GM19099 (cell line): ENCODE measurements around the gene RANBP9.

Experiments
- POLR2A ChIP-seq: IDR thresholded peaks from 3 replicates; pipeline ENCODE4 v1.6.1; 2011; ENCODE audit warnings: low read depth; ENCODE audit not compliant: insufficient read length; ENCODE audit errors: extremely low read depth

Gene RANBP9

GRCh38 chr6:13722880-13723279 lies 11.2 kb upstream of the RANBP9 start:
- TF ChIP-seq POLR2A: no peak

- TF ChIP-seq POLR2A: no peak
These were observed 6.5 kb upstream of the RANBP9 start for GRCh38 chr6:13718123-13718458.

- no peak for TF ChIP-seq POLR2A
These were observed 5.3 kb upstream of the RANBP9 start for GRCh38 chr6:13716955-13717295.

DNA sequence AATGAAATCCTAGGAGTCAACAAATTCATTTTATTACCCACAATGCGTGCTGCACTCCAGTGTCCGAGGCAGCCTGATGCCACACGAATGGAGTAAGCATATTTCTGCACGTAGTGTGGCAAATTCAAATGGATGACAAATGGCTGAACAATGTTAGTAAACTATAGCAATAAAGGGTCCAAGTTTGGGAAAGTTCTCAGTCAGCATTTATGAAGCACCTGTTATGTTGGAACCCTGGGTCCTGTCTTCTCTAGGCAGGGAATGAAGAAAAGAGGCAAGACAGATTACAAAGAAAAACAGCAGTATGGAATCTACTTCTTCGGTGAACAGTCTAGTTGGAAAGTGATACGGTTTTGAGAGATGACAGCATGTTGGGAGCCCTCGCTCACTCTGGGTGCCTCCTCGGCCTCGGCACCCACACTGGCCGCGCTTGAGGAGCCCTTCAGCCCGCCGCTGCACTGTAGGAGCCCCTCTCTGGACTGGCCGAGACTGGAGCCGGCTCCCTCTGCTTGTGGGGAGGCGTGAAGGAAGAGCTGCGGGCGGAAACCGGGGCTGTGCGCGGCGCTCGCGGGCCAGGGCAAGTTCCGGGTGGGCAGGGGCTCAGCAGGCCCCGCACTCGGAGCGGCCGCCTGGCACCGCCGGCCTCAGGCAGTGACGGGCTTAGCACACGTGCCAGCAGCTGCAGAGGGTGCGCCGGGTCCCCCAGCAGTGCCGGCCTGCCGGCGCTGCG lies 4.8 kb upstream of the RANBP9 start:
- TF ChIP-seq POLR2A: no peak

DNA sequence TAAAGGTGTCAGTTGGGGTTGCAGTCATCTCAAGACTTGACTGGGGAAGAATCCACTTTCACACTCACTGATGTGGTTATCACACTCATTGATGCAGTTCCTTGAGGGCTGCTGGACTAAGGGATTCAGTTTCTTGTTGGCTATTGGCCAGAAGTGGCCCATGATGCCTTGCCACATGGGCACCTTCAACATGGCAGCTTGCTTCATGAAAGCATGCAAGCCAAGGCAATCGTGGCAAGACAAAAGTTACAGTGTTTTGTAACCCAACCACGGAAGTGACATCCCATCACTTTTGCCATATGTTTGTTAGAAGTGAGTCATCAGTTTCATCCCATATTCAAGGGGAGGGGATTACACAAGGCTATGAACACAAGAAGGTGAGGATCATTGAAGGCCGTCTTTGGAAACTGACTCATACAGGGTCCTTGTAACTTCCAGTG lies 3.8 kb upstream of the RANBP9 start:
- no peak for TF ChIP-seq POLR2A

DNA sequence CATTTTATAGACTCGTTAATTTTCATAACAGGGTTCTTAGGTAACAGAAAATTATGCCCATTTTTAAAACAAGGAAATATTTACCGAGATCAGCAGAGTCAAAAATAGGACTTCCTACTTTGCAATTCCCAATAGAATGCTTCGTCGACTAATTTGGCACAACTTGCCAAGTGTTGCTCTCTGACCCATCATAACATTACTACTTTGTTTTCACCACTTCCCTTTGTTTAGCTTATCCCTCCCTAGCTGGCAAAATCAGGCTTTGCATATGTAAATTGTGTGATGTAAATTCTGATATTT lies 914 bp upstream of the RANBP9 start:
- no peak for TF ChIP-seq POLR2A

DNA sequence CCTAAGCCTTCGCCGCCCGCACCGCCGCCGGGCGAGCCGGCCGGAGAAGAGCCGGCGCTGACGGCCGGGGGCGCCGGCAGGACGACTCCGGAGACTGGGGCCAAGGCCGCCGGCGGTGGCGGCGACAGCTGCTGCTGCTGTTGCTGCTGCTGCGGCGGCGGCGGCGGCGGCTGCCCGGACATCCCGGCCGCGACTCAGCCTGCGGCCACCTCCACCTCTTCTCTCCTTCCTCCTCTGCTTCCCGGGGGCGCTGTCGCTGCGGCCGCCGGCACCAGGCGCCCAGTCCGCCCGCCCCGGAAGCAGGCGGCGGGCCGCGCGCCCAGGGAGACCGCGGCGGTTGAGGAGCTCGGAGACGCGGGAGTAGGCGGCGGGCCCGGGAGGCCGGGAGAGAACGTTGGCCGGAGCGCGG lies 307 bp downstream of the RANBP9 start:
- no peak for TF ChIP-seq POLR2A

GRCh38 chr6:13710552-13711323 lies 897 bp downstream of the RANBP9 start:
- TF ChIP-seq POLR2A: no peak

- TF ChIP-seq POLR2A: no peak
These were observed 1.7 kb downstream of the RANBP9 start for GRCh38 chr6:13709689-13710551.

- TF ChIP-seq POLR2A: no peak
These were observed 2.9 kb downstream of the RANBP9 start for GRCh38 chr6:13708736-13709135.

GRCh38 chr6:13703496-13703895 lies 8.1 kb downstream of the RANBP9 start:
- no peak for TF ChIP-seq POLR2A

DNA sequence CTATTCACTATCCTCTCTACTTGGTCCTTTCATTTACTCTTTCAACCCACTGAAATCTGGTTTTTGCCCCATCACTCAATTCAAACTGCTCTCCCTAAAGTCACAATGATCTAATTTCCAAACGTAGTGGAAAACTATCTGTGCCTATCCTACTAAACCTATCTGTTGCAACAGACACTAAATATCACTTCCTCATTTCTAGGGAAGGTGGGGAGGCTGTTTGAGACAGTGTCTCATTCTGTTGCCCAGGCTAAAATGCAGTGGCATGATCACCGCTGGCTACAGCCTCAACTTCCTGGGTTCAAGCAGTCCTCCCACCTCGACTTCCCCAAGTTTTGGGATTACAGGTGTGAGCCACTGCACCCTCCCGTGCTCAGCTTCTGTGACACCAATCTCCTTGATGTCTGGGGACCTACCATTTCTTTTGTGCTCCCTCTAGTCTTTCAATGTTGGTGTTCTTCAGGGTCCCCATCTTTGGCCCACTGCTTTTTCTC lies 8.8 kb downstream of the RANBP9 start:
- TF ChIP-seq POLR2A: no peak

DNA sequence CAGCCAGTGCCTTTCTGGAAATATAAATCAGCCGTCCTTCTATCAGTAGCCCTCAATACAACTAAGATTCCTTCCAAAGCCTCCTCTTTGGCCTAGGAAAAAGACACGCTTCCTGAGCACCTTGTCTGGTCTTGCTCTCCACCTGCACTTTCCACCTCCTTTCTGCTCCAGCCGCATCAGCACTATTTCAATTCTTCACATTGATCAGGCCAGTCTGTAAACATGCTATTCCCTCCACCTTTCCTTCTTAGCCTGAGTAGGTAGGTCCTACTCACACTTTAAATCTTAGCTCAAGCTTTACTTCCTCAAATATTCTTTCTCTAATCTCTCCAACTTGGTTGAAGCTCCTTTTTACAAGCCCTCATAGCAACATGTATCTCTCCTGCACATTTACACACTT lies 11.4 kb downstream of the RANBP9 start:
- no peak for TF ChIP-seq POLR2A

GRCh38 chr6:13698715-13699114 lies 12.9 kb downstream of the RANBP9 start:
- TF ChIP-seq POLR2A: no peak

DNA sequence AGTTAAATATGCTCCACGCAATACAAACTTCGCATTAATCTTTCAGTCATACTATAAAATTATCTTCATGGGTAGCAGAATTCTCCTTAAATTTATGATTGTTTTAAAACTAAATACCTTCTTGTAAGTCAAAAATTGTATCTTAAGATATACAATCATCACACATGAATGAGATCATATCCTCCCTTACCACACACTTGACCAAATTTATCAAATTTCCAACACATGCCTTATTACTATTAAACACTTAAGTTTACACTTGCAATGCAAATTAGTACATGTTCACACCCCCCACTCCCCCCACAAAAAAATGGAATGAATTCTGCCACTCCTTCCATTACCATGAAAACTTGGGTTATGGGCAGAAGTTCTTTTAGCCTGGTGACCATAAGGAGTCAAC lies 13.8 kb downstream of the RANBP9 start:
- no peak for TF ChIP-seq POLR2A

DNA sequence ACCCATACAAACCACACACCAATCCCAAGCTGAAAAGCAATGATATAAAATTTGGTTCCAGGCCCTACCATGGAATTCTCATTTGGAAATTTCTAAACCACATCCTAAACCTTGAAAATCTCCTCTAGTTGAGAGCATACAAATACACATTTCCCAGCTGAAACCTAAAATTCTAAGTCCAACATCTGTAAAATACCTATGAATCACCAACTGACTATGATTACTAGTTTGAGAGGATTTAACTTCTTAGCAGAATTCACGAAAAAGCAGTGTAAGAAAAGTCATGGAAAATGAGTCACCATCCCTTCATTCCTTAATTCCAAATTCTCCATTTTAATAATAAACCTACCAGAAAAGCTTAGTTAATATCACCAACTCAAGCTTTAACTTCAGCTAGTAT lies 15.4 kb downstream of the RANBP9 start:
- TF ChIP-seq POLR2A: no peak
